Natural killer cell (primary cell): Measurements from ENCODE around the gene AGMAT. TPM values are rescaled to one million over a fixed set of nuclear protein-coding genes. Genes with fewer than 3 reads are reported as not detected.

Source experiments
- ATAC-seq, 3 donors: fragments of 150-1000 bp in 2 of 3; fragments of 200-7000 bp in 1 of 3; cut with Tn5 transposase; 1 replicate in 1 of 3; 2 replicates in 2 of 3; pipeline ENCODE4 v1.10.0; 2021; ENCODE audit warnings: mild to moderate bottlenecking in 2 of 3, moderate library complexity in 2 of 3
- DNase-seq, 2 donors: peaks; one replicate each; pipeline versions ENCODE4 v3.0.0 to v3.0.0-alpha.2; 2013 to 2021; ENCODE audit warnings: mixed read lengths in 1 of 2
- H3K27ac ChIP-seq: one replicate; pipeline ENCODE4 v1.5.1; 2013; ENCODE audit warnings: mild to moderate bottlenecking, low read length
- H3K27me3 ChIP-seq: one replicate; pipeline ENCODE4 v1.6.1; 2013; ENCODE audit warnings: low read length; ENCODE audit not compliant: control insufficient read depth, insufficient read depth
- H3K36me3 ChIP-seq: one replicate; pipeline ENCODE4 v1.6.1; 2013; ENCODE audit warnings: low read length; ENCODE audit not compliant: control insufficient read depth, insufficient read depth
- H3K4me1 ChIP-seq: one replicate; pipeline ENCODE4 v1.6.1; 2013; ENCODE audit warnings: low read length; ENCODE audit not compliant: control insufficient read depth, insufficient read depth
- H3K4me3 ChIP-seq: one replicate; pipeline ENCODE4 v1.5.1; 2013; ENCODE audit warnings: low read length
- H3K9me3 ChIP-seq: one replicate; pipeline ENCODE4 v1.6.1; 2013; ENCODE audit warnings: low read length; ENCODE audit not compliant: control insufficient read depth, insufficient read depth
- H3K27ac Mint-ChIP-seq, 2 donors: one replicate each; pipeline ENCODE4 v1.8.0; 2022; ENCODE audit warnings: mild to moderate bottlenecking in 2 of 2, mixed read lengths in 2 of 2, moderate library complexity in 1 of 2
- H3K27me3 Mint-ChIP-seq, 2 donors: one replicate each; pipeline ENCODE4 v1.8.0; 2022; ENCODE audit warnings: low read depth in 2 of 2, mixed read lengths in 2 of 2
- H3K36me3 Mint-ChIP-seq: one replicate; pipeline ENCODE4 v1.8.0; 2022; ENCODE audit warnings: mixed read lengths
- H3K4me1 Mint-ChIP-seq, 2 donors: one replicate each; pipeline ENCODE4 v1.8.0; 2022; ENCODE audit warnings: mixed read lengths in 2 of 2
- H3K4me3 Mint-ChIP-seq: one replicate; pipeline ENCODE4 v1.8.0; 2022; ENCODE audit warnings: mild to moderate bottlenecking, moderate library complexity, mixed read lengths
- H3K9me3 Mint-ChIP-seq, 2 donors: one replicate each; pipeline ENCODE4 v1.8.0; 2022; ENCODE audit warnings: mixed read lengths in 2 of 2
- CTCF ChIP-seq: fragments of 200-600 bp; IDR thresholded peaks from one replicate; pipeline ENCODE4 v1.8.0; 2022; ENCODE audit warnings: antibody characterized with exemption
- WGBS: methylation state at CpG from one replicate; pipeline ENCODE4 v1.1.7; 2013; ENCODE audit warnings: missing lambda C conversion rate; ENCODE audit not compliant: insufficient coverage; 5-methylcytosine and 5-hydroxymethylcytosine counted together
- intact Hi-C: fragments of 100-400 bp; cut with micrococcal nuclease; formaldehyde crosslinking; loops from one replicate; pipeline ENCODE4 v1.14.2; 2022
- total RNA-seq, 4 donors: library from RNA; stranded (reverse); fragments of 120-200 nt in 1 of 4; gene quantifications; one replicate each; pipeline versions ENCODE4 v1.2.3 to v1.2.4, GENCODE V29; 2013 to 2022

Gene AGMAT
- total RNA-seq, 3 donors from 2014 or later (not counting 1 experiment from before 2014, with no cell fraction given) = 0.42 to 0.66 (median 0.65) TPM

DNA sequence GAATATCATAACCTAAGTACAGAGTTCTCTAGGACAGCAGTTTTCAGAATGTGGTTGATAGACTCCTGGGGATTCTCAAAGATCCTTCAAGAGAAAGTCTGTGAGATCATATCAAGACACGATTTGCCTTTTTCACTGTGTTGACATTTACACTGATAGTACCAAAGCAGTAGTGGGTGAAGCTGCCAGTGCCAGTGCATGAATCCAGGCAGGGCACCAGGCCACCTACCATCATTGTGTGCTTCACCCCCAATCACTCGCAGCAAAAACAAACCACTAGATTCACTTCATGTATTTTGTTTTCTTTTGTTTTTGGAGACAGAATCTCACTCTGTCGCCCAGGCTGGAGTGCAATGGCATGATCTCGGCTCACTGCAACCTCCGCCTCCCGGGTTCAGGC, 34.3 kb downstream of the AGMAT start:
- H3K27me3 Mint-ChIP-seq = no peaks in the 10 kb centered on the region
- ATAC-seq (no peak), DNase-seq (no peak)
- H3K4me3 Mint-ChIP-seq = no peak overlapping the region
- Histone ChIP-seq H3K9me3 (no peaks in the 10 kb centered on the region), H3K4me1 (no peaks in the 10 kb centered on the region), H3K36me3 (peaks cover 27% of the 10 kb centered on the region), H3K27me3 (no peaks in the 10 kb centered on the region), H3K4me3 (no peak overlapping the region), H3K27ac (no peak overlapping the region)
- peaks cover 8% of the 10 kb centered on the region for H3K36me3 Mint-ChIP-seq
- no peak overlapping the region for H3K27ac Mint-ChIP-seq
- no peaks in the 10 kb centered on the region for H3K9me3 Mint-ChIP-seq
- H3K4me1 Mint-ChIP-seq = no peaks in the 10 kb centered on the region
- WGBS = 91% methylated on average over 6 of the region's 6 CpGs
- no peak for TF ChIP-seq CTCF
- intact Hi-C loops = no loop called here

DNA sequence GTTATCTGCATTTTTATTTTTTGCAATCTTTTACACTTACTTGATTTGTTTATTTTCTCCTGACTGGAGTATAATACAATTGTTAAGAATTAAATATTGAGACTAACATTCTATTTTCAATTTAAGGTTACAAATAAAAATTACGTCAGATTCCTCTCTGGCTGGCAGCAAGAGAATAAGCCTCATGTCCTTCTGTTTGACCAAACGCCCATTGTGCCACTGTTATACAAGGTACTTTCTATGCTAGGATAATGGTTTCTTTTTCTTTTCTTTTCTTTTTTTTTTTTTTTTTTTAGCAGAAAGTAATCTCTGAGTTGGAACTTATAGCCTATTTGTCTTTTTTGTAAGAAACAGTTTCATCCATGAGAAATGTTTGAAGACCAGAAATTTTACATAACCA, 38.2 kb downstream of the AGMAT start:
- no peak overlapping the region for H3K4me3 Mint-ChIP-seq
- Histone ChIP-seq H3K36me3 (peaks cover 58% of the 10 kb centered on the region), H3K4me1 (no peaks in the 10 kb centered on the region), H3K4me3 (no peak overlapping the region), H3K9me3 (no peaks in the 10 kb centered on the region), H3K27me3 (no peaks in the 10 kb centered on the region), H3K27ac (no peak overlapping the region)
- intact Hi-C loops = no loop called here
- ATAC-seq (no peak), DNase-seq (no peak)
- H3K4me1 Mint-ChIP-seq = no peaks in the 10 kb centered on the region
- 92% methylated on average over 2 of the region's 2 CpGs for WGBS
- H3K27me3 Mint-ChIP-seq = no peaks in the 10 kb centered on the region
- no peaks in the 10 kb centered on the region for H3K9me3 Mint-ChIP-seq
- no peak overlapping the region for H3K27ac Mint-ChIP-seq
- TF ChIP-seq CTCF = no peak
- H3K36me3 Mint-ChIP-seq = peaks cover 8% of the 10 kb centered on the region

DNA sequence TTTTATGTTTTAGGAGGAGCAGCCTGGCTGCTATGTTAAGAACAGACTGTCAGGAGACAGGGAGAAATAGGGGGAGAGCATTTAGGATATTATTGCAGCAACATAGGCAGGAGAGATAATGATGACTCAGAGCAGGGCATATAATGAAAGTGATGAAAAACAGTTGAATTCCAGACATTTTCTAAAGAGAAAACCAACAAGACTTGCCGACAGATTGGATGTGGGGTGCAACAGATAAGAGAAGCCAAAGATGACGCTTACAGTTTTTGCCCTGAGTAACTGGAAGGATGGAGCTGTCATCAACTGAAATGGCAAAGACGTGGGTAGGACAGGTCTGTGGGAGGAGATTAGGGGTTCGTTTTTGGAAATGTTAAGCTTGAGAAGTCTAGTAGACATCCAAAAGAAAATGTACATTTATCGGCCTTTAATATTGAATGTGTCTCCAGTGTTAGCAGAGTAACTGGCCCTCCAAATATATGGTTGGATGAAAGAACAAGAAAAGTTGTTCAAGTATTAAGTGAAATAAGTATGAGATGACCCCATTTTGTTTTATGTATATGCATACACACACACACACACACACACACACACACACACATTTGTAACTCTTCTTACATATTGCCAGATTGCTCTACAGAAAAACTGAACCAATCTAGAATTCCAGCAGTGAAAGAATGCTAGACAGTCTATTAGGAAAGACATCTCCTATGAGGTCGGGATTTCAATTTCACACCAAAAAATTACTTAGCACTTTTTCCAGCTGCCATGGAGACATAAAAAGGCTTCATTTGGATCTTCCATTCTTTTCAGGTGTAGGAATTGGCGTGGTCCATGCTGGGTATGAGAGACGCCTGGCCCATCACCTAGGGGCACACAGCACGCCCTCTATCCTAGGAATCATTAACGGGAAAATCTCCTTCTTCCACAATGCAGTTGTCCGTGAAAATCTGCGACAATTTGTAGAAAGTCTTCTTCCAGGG, 41.0 kb downstream of the AGMAT start:
- H3K4me3 Mint-ChIP-seq = no peak overlapping the region
- Histone ChIP-seq H3K4me3 (no peak overlapping the region), H3K27me3 (no peaks in the 10 kb centered on the region), H3K9me3 (no peaks in the 10 kb centered on the region), H3K27ac (no peak overlapping the region), H3K4me1 (no peaks in the 10 kb centered on the region), H3K36me3 (peaks cover 64% of the 10 kb centered on the region)
- H3K27ac Mint-ChIP-seq = peak overlapping the region in 1 of 2 donors; percentile 12
- TF ChIP-seq CTCF = no peak
- no peaks in the 10 kb centered on the region for H3K9me3 Mint-ChIP-seq
- intact Hi-C loops = no loop called here
- no peak for DNase-seq
- H3K36me3 Mint-ChIP-seq = peaks cover 8% of the 10 kb centered on the region
- no peak for ATAC-seq
- no peaks in the 10 kb centered on the region for H3K4me1 Mint-ChIP-seq
- H3K27me3 Mint-ChIP-seq = no peaks in the 10 kb centered on the region
- 92% methylated on average over 12 of the region's 12 CpGs for WGBS
